ENCODE measurements around the gene LCA5L. TPM values are rescaled to one million over a fixed set of nuclear protein-coding genes. Genes with fewer than 3 reads are reported as not detected.

LCA5L gene
- total and polyA plus RNA-seq, 2 donors from 2014 or later, result 3.8 to 4.3 TPM

- no peaks in the 10 kb centered on the region for H3K27me3 ChIP-seq (ENCODE audit: control insufficient read depth, insufficient read depth, low read length)
- DNase-seq, result no peak
- intact Hi-C loops (cut with DNase I), result no loop called here
- H3K9ac ChIP-seq (ENCODE audit: low read length in 3 of 3), result no peak overlapping the region
- H3K4me3 ChIP-seq (ENCODE audit: low read length in 3 of 3), result no peak overlapping the region
- no peak overlapping the region for H3K27ac ChIP-seq (ENCODE audit: low read depth in 2 of 2, low read length in 2 of 2)
- H3K36me3 ChIP-seq (ENCODE audit: control insufficient read depth in 2 of 3, insufficient read depth in 3 of 3, low read length in 3 of 3), result no peaks in the 10 kb centered on the region
- H3K4me1 ChIP-seq (ENCODE audit: control insufficient read depth in 2 of 3, insufficient read depth in 2 of 3, low read depth in 1 of 3, low read length in 3 of 3), result no peaks in the 10 kb centered on the region
- no peaks in the 10 kb centered on the region for H3K9me3 ChIP-seq (ENCODE audit: control insufficient read depth in 2 of 3, insufficient read depth in 1 of 3, low read length in 3 of 3)
- TF ChIP-seq CTCF (IDR thresholded peaks at IDR 0.05; ENCODE audit: borderline replicate concordance, extremely low read depth, insufficient read depth), result no peak
- no peak for FAIRE-seq
Measured at GRCh38 chr21:39468559-39468958, 23.0 kb upstream of the LCA5L start.

- no peak for FAIRE-seq
- TF ChIP-seq CTCF (IDR thresholded peaks at IDR 0.05; ENCODE audit: borderline replicate concordance, extremely low read depth, insufficient read depth), result no peak
- Histone ChIP-seq H3K9me3 (ENCODE audit: control insufficient read depth in 2 of 3, insufficient read depth in 1 of 3, low read length in 3 of 3) (no peaks in the 10 kb centered on the region), H3K27ac (ENCODE audit: low read depth in 2 of 2, low read length in 2 of 2) (no peak overlapping the region), H3K9ac (ENCODE audit: low read length in 3 of 3) (no peak overlapping the region), H3K36me3 (ENCODE audit: control insufficient read depth in 2 of 3, insufficient read depth in 3 of 3, low read length in 3 of 3) (no peaks in the 10 kb centered on the region), H3K4me1 (ENCODE audit: control insufficient read depth in 2 of 3, insufficient read depth in 2 of 3, low read depth in 1 of 3, low read length in 3 of 3) (no peaks in the 10 kb centered on the region), H3K4me3 (ENCODE audit: low read length in 3 of 3) (no peak overlapping the region), H3K27me3 (ENCODE audit: control insufficient read depth, insufficient read depth, low read length) (no peaks in the 10 kb centered on the region)
- DNase-seq, result no peak
- intact Hi-C loops (cut with DNase I), result no loop called here
Measured at GRCh38 chr21:39467746-39468145, 22.2 kb upstream of the LCA5L start.

GRCh38 chr21:39466584-39466983 lies 21.0 kb upstream of the LCA5L start:
- FAIRE-seq, result no peak
- intact Hi-C loops (cut with DNase I), result no loop called here
- TF ChIP-seq CTCF (IDR thresholded peaks at IDR 0.05; ENCODE audit: borderline replicate concordance, extremely low read depth, insufficient read depth), result no peak
- H3K4me3 ChIP-seq (ENCODE audit: low read length in 3 of 3), result no peak overlapping the region
- no peaks in the 10 kb centered on the region for H3K27me3 ChIP-seq (ENCODE audit: control insufficient read depth, insufficient read depth, low read length)
- no peak for DNase-seq
- H3K27ac ChIP-seq (ENCODE audit: low read depth in 2 of 2, low read length in 2 of 2), result no peak overlapping the region
- no peaks in the 10 kb centered on the region for H3K4me1 ChIP-seq (ENCODE audit: control insufficient read depth in 2 of 3, insufficient read depth in 2 of 3, low read depth in 1 of 3, low read length in 3 of 3)
- H3K9ac ChIP-seq (ENCODE audit: low read length in 3 of 3), result no peak overlapping the region
- no peaks in the 10 kb centered on the region for H3K9me3 ChIP-seq (ENCODE audit: control insufficient read depth in 2 of 3, insufficient read depth in 1 of 3, low read length in 3 of 3)
- no peaks in the 10 kb centered on the region for H3K36me3 ChIP-seq (ENCODE audit: control insufficient read depth in 2 of 3, insufficient read depth in 3 of 3, low read length in 3 of 3)

- H3K27me3 ChIP-seq (ENCODE audit: control insufficient read depth, insufficient read depth, low read length), result no peaks in the 10 kb centered on the region
- no peaks in the 10 kb centered on the region for H3K4me1 ChIP-seq (ENCODE audit: control insufficient read depth in 2 of 3, insufficient read depth in 2 of 3, low read depth in 1 of 3, low read length in 3 of 3)
- H3K9me3 ChIP-seq (ENCODE audit: control insufficient read depth in 2 of 3, insufficient read depth in 1 of 3, low read length in 3 of 3), result no peaks in the 10 kb centered on the region
- intact Hi-C loops (cut with DNase I), result no loop called here
- FAIRE-seq (no peak), DNase-seq (no peak)
- no peak overlapping the region for H3K9ac ChIP-seq (ENCODE audit: low read length in 3 of 3)
- no peak overlapping the region for H3K4me3 ChIP-seq (ENCODE audit: low read length in 3 of 3)
- H3K27ac ChIP-seq (ENCODE audit: low read depth in 2 of 2, low read length in 2 of 2), result no peak overlapping the region
- no peaks in the 10 kb centered on the region for H3K36me3 ChIP-seq (ENCODE audit: control insufficient read depth in 2 of 3, insufficient read depth in 3 of 3, low read length in 3 of 3)
- no peak for TF ChIP-seq CTCF (IDR thresholded peaks at IDR 0.05; ENCODE audit: borderline replicate concordance, extremely low read depth, insufficient read depth)
Measured at GRCh38 chr21:39463308-39463707, 17.7 kb upstream of the LCA5L start.
